NOMO-1 treated with dmso at 0.1 percent for 144 hours (cell line): ENCODE measurements around the gene KIF5B.
A peak's percentile ranks its signal among the peaks of the same experiment; 100 is the strongest.

ENCODE experiments used
- DNase-seq: peaks from one replicate; lab custom pipeline; 2025; ENCODE audit not compliant: unreplicated experiment; lab: John Stamatoyannopoulos, UW

KIF5B gene

GRCh38 chr10:31962826-31963588 lies 93.2 kb downstream of the KIF5B start:
- no peak for DNase-seq

- DNase-seq = peak; percentile 92
Observed at GRCh38 chr10:31961277-31962074, 94.7 kb downstream of the KIF5B start.

- peak; percentile 39 for DNase-seq
Observed at GRCh38 chr10:31959461-31960173, 96.6 kb downstream of the KIF5B start.
